ENCODE data around the gene ZNF695.
"Not testable (repeated sequence)": the region's sequence is repeated elsewhere in the genome, so short reads cannot be mapped to it uniquely, and the experiment has no call there.

ZNF695 gene

DNA sequence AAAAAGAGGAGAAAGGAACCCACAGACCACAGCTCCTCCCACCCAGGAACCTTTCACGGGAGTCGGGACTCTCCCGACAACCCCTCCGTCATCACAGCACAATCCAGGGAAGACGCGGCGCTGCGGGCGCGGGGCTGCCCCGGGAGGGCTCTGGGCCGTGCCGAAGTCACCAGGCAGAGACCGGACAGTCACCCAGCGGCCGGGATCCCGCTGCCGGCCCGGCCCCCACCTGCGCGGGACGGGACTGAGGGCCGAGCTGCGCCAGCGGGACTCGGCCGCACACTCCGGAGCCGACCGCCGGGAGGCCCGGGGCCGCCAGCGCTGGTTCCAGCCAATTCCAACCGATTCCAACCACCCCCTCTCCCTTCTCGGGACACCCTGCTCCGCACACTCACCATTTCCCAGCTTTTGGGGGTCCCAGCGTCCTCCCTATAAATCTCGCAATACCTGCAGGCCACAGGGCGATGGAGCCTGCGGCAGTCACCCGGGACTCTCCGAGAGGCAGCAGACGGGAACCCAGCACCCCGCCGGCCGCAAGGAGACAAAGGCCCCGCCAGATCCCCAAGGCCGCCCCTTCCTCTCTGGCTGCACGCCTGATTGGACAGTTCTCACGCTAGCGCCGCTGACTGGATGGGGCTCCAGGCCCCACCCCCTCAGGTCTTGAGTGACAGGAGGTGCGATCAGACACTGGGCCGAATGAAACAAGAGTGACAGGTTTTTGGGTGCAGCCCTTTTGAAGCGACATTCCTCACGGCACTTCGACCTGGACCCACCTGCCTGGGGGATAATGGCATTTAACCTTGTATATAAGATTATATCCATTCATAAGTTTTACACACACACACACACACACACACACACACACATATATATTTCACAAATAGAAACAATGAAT is at the start of gene ZNF695:
TSS of gene ZNF695 (minus strand) at position 547 of the 895 bp plus-strand sequence. CDS start at position 398, 149 bp downstream.
- DNase-seq = peak; percentile 90

- no peak for DNase-seq
These were observed 48.2 kb upstream of the ZNF695 start for GRCh38 chr1:247056071-247056470.

DNA sequence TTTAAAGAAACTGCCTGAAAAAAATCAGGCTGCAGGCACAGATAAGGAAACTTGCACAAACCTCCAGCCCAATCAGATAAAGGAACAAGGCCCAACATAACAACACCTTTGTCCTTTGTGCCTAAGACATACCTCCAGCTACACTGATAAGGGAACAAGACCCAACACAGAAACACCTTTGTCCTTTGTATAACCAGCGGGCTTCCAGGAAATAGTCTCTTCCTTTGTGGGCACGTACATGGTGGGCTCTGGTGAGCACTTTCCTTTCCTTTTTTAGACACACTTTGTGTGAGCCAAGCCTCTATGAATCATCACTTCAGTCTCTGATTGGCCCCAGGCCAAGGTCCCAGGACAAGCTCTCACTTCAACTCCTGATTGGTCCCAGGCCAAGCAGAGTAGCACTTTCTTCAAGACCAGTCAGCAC is 47.1 kb upstream of the ZNF695 start:
- no peak for DNase-seq

- no peak for DNase-seq
These were observed 39.8 kb upstream of the ZNF695 start for GRCh38 chr1:247047702-247048101.

DNA sequence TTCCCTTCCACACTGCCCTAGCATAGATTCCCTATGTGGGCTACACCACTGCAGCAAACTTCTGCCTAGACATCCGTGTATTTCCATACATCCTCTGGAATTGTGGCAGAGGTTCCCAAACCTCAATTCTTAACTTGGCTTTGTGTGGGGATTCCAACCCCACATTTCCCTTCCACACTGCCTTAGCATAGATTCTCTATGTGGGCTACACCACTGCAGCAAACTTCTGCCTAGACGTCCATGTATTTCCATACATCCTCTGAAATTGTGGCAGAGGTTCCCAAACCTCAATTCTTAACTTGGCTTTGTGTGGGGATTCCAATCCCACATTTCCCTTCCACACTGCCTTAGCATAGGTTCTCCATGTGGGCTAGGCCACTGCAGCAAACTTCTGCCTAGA is 39.4 kb upstream of the ZNF695 start:
- DNase-seq = no peak

DNA sequence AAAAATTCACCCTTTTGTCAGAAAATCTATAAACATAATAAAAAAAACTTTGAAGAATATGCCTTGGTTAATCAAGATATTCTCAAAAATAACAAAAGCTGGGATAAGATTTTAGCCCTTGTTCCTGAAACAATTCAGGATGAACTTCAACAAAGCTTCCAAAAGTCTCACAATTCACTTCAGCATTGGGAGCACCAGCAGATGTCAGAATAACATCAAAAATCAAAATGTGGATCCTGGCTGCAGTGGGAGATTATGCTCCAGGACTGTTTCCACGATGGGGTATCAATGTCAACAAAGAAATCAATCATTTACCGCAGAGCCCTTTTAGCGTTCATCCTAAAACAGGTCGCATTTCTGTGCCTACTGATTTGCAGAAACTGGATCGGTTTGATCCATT is 35.5 kb upstream of the ZNF695 start:
- DNase-seq = no peak

DNA sequence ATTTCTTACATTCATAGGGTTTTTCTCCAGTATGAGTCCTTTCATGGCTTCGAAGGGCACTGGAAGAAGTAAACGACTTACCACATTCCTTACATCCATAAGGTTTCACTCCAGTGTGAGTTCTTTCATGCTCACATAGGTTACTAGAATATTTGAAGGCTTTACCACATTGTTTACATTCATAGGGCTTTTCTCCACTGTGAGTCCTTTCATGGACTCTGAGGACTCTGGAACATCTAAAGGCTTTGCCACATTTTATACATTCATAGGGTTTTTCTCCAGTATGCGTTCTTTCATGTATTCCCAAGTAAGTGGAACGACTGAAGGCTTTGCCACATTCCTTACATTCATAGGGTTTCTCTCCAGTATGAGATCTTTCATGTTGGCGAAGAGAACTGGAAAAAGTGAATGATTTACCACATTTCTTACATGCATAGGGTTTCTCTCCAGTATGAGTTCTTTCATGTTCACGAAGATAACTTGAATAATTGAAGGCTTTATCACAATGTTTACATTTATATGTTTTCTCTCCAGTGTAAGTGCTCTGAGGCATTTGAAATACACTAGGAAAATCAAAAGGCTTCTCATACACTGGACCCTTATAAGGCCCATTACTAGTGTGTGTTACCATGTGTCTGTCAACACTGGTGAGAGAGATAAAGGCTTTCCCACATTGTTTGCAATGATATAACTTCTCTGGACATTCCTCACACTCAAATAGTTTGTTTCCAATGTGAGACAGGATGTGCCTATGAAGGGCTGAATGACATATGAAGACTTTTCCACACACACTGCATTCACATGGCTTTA is 29.9 kb upstream of the ZNF695 start:
- DNase-seq = no peak

GRCh38 chr1:247032306-247032705 is 24.4 kb upstream of the ZNF695 start:
- not testable (repeated sequence) for DNase-seq

- not testable (repeated sequence) for DNase-seq
These were observed 16.8 kb upstream of the ZNF695 start for GRCh38 chr1:247024658-247025057.

- no peak for DNase-seq
These were observed 5.5 kb upstream of the ZNF695 start for GRCh38 chr1:247013391-247013790.

- DNase-seq = no peak
These were observed 546 bp upstream of the ZNF695 start for GRCh38 chr1:247008406-247008799.

DNA sequence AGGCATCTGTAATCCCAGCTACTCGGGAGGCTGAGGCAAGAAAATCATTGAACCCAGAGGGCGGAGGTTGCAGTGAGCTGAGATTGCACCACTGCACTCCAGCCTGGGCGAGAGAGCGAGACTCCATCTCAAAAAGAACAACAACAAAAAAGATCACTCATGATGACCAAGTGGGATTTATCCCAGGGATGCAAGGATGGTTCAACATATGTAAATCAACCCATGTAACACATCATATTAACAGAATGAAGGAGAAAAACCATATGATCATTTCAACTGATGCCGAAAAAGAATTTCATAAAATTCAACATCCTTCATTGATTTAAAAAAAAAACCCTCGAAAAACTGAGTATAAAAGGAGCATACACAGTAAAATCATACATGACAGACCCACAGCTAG is 3.8 kb downstream of the ZNF695 start:
- not testable (repeated sequence) for DNase-seq

GRCh38 chr1:246989901-246990300 is 18.0 kb downstream of the ZNF695 start:
- DNase-seq = no peak

GRCh38 chr1:246988316-246988715 is 19.5 kb downstream of the ZNF695 start:
- DNase-seq = no peak

- DNase-seq = no peak
These were observed 20.7 kb downstream of the ZNF695 start for GRCh38 chr1:246987083-246987690.

GRCh38 chr1:246978785-246979184 is 29.1 kb downstream of the ZNF695 start:
- DNase-seq = no peak

DNA sequence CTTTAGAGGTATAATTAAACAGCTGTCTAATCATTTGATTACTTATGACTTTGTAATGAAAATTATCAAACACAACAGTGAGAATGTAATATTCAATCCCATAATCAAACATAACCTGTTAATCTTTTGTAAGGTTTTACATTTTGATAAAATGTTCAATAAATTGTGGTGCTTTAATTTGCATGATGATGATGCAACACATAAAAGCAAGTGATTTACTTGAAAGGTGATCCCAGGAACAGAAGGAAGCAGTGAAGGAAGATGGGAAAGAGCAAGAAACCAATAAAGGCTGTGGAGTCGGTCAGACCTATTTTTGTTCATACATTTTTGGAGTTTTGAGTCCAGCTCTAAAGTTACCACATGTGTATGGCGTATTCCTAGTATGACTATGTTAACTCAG is 29.6 kb downstream of the ZNF695 start:
- DNase-seq = no peak

- DNase-seq = no peak
These were observed 35.9 kb downstream of the ZNF695 start for GRCh38 chr1:246971969-246972368.

DNA sequence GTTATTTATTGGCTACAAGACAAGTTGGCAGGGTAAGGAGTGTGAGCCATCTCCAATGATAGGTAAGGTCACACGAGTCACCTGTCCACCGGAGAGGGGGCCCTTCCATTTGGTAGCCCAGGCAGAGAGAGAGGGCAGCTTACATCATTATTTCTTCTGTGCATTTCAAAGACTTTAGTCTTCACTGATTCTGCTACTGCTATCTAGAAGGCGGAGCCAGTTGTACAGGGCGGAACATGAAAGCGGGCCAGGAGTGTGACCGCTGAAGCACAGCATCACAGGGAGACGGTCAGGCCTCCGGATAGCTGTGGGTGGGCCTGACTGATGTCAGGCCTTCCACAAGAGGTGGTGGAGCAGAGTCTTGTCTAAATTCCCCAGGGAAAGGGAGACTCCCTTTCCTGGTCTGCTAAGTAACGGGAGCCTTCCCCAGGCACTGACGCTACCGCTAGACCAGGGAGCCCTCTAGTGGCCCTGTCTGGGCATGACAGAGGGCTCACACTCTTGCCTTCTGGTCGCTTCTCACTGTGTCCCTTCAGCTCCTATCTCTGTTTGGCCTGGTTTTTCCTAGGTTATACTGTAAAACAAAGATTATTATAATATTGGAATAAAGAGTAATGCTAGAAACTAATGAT is 36.7 kb downstream of the ZNF695 start:
- DNase-seq = peak; percentile 45

GRCh38 chr1:246969621-246970020 is 38.2 kb downstream of the ZNF695 start:
- no peak for DNase-seq

DNA sequence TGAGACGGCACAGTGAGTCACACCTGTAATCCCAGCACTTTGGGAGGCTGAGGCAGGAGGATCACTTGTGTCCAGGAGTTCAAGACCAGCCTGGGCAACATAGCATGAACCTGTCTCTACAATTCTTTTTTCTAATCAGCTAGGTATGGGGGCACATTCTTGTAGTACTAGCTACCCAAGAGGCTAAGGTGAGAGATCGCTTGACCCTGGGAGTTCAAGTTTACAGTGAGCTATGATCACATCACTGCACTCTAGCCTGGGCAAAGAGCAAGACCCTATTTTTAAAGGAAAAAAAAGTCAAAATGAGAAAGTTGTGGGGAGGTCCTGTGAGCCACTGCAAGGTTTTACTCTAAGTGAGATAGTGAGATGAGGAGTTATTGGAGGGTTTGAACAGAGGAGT is 41.4 kb downstream of the ZNF695 start:
- no peak for DNase-seq

DNA sequence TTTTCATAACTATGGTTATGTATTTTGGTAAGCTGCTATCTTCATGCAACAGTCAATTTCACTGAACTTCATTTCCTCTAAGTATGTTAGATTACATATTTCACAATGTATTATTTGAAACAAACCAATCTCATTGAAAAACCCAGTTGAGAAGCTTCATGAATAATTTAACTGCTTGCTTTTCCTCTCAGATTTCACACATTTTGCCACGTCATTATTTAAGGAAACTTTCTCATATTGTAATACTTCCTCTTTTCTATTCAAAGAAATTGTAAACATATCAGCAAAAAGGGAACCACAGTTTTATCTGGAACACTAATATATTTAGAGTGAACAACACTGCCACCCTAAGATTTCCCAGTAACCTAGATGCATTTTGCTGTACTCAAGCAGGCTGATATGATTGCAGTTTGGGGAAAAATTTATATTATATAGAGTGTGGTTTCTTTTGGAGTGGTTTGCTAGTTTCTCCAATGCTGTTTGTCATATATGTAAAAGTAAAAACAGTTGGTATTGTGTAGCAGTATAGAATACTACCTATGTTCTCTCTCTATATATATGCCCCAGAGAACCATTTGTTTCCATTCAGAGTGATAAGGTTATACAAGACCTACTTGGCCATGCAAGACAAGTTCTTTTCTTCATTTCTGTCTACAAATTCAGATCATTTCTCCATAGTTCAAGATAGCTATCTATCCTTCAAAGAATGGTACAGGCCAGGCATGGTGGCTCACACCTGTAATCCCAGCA is 47.7 kb downstream of the ZNF695 start:
- no peak for DNase-seq

All from NCI-H2029 (cell line).